GM12878 (cell line): ENCODE data around the gene HIVEP2.

Experiments
- CREB1 ChIP-seq: IDR thresholded peaks from 2 replicates; pipeline ENCODE4 v1.6.1; 2012; ENCODE audit warnings: low read depth, mild to moderate bottlenecking, inconsistent platforms
- FOS ChIP-seq: IDR thresholded peaks from 3 replicates; pipeline ENCODE4 v1.6.1; 2011; ENCODE audit warnings: borderline replicate concordance; ENCODE audit not compliant: insufficient read length; ENCODE audit errors: extremely low read depth
- JUNB ChIP-seq: IDR thresholded peaks from 2 replicates; pipeline ENCODE4 v1.6.1; 2016; ENCODE audit warnings: antibody characterized with exemption, mild to moderate bottlenecking
- SIX5 ChIP-seq: IDR thresholded peaks from 2 replicates; pipeline ENCODE4 v1.6.1; 2011; ENCODE audit warnings: mild to moderate bottlenecking, low read depth, low read length, moderate library complexity; ENCODE audit not compliant: severe bottlenecking
- SUZ12 ChIP-seq: fragments of 200-600 bp; sonication (generic); IDR thresholded peaks from one replicate; pipeline ENCODE4 v1.6.1; 2018; ENCODE audit warnings: antibody characterized with exemption, mild to moderate bottlenecking; ENCODE audit not compliant: unreplicated experiment
- TF ChIP-seq, protein P1 (sequence below): fragments of 450-650 bp; formaldehyde crosslinking; IDR thresholded peaks from 2 replicates; pipeline ENCODE4 v1.4.0; 2022; ENCODE audit warnings: mild to moderate bottlenecking, moderate library complexity
- TF ChIP-seq, protein P2 (sequence below), 3 experiments: IDR thresholded peaks in 2 of 3; conservative IDR thresholded peaks in 1 of 3; 2 replicates each; pipeline ENCODE4 v1.5.1; 2011; ENCODE audit warnings: low read depth in 3 of 3, low read length in 3 of 3, mild to moderate bottlenecking in 3 of 3, control low read depth in 2 of 3, moderate library complexity in 2 of 3, inconsistent platforms in 1 of 3, mixed read lengths in 1 of 3; ENCODE audit not compliant: control insufficient read depth in 2 of 3, insufficient read depth in 1 of 3; ENCODE audit errors: extremely low read depth in 1 of 3
- TF ChIP-seq, protein P3 (sequence below): IDR thresholded peaks from 2 replicates; pipeline ENCODE4 v1.6.1; 2012; ENCODE audit warnings: low read depth, low read length, improper control_type of control experiment

DNA sequence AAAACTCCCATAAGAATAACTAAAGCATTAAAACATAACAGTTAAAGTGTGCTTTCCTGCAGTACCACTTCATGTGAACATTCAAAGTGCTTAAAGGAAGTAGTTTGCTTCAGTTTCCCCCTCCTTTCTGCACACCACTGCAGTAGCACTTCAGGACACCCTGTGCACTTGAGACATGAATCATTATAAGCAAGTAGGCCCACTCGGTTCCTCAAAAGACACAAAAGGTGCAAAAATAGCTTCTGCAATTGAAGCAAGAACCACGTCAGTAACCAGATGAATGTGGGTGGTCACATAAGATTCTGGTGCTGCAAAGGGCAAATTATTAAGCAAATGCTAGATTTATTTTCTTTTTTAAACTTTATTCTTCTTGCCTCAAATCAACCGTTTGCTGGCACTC, 160.6 kb downstream of the HIVEP2 start:
- TF ChIP-seq CREB1 (peak; percentile 76), FOS (no peak), SIX5 (no peak), JUNB (peak; percentile 88), SUZ12 (no peak)
- TF ChIP-seq, protein P1, sequence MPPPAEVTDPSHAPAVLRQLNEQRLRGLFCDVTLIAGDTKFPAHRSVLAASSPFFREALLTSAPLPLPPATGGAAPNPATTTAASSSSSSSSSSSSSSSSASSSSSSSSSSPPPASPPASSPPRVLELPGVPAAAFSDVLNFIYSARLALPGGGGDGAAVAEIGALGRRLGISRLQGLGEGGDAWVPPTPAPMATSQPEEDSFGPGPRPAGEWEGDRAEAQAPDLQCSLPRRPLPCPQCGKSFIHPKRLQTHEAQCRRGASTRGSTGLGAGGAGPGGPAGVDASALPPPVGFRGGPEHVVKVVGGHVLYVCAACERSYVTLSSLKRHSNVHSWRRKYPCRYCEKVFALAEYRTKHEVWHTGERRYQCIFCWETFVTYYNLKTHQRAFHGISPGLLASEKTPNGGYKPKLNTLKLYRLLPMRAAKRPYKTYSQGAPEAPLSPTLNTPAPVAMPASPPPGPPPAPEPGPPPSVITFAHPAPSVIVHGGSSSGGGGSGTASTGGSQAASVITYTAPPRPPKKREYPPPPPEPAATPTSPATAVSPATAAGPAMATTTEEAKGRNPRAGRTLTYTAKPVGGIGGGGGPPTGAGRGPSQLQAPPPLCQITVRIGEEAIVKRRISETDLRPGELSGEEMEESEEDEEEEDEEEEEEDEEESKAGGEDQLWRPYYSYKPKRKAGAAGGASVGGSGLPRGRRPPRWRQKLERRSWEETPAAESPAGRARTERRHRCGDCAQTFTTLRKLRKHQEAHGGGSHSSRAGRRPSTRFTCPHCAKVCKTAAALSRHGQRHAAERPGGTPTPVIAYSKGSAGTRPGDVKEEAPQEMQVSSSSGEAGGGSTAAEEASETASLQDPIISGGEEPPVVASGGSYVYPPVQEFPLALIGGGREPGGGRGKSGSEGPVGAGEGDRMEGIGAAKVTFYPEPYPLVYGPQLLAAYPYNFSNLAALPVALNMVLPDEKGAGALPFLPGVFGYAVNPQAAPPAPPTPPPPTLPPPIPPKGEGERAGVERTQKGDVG: no peak
- TF ChIP-seq, protein P2, sequence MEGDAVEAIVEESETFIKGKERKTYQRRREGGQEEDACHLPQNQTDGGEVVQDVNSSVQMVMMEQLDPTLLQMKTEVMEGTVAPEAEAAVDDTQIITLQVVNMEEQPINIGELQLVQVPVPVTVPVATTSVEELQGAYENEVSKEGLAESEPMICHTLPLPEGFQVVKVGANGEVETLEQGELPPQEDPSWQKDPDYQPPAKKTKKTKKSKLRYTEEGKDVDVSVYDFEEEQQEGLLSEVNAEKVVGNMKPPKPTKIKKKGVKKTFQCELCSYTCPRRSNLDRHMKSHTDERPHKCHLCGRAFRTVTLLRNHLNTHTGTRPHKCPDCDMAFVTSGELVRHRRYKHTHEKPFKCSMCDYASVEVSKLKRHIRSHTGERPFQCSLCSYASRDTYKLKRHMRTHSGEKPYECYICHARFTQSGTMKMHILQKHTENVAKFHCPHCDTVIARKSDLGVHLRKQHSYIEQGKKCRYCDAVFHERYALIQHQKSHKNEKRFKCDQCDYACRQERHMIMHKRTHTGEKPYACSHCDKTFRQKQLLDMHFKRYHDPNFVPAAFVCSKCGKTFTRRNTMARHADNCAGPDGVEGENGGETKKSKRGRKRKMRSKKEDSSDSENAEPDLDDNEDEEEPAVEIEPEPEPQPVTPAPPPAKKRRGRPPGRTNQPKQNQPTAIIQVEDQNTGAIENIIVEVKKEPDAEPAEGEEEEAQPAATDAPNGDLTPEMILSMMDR (IDR thresholded peaks at IDR 0.05 in 2 of 3, conservative IDR thresholded peaks at IDR 0.05 in 1 of 3; ENCODE audit: control insufficient read depth in 2 of 3, extremely low read depth in 1 of 3, insufficient read depth in 1 of 3, low read depth in 3 of 3, low read length in 3 of 3): no peak
- TF ChIP-seq, protein P3, sequence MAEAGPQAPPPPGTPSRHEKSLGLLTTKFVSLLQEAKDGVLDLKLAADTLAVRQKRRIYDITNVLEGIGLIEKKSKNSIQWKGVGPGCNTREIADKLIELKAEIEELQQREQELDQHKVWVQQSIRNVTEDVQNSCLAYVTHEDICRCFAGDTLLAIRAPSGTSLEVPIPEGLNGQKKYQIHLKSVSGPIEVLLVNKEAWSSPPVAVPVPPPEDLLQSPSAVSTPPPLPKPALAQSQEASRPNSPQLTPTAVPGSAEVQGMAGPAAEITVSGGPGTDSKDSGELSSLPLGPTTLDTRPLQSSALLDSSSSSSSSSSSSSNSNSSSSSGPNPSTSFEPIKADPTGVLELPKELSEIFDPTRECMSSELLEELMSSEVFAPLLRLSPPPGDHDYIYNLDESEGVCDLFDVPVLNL: no peak
